HG02623 (cell line): ENCODE data around the gene ARSG.
A peak's percentile ranks its signal among the peaks of the same experiment; 100 is the strongest.

Source experiments
- ATAC-seq: cut with Tn5 transposase; IDR thresholded peaks from one replicate; pipeline ENCODE4 v1.9.1; 2021; ENCODE audit warnings: moderate library complexity; ENCODE audit not compliant: unreplicated experiment

The ARSG gene

GRCh38 chr17:68424203-68424602 is 132.9 kb downstream of the ARSG start:
- ATAC-seq = no peak

- ATAC-seq = no peak
Observed at GRCh38 chr17:68424861-68425260, 133.6 kb downstream of the ARSG start.

DNA sequence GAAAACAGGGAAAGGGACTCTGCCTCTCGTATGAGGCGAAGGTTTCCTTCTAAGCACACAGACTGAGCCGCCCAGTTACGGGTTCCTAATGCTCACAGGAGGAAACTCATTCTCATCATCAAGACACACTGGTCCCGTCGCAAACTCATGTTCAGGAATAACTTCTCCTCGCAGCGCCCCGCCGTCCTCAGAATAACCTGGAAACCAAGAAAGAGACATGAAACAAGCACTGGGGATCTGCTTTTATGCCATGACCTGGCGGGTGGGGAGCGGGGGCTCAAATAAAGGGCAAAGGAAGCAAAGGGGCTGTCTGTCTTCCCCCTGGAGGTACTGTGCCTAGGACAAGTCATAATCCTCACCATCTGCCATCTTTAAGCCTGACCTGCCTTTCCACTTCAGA is 134.7 kb downstream of the ARSG start:
- ATAC-seq = no peak

- no peak for ATAC-seq
Observed at GRCh38 chr17:68427575-68427974, 136.3 kb downstream of the ARSG start.

GRCh38 chr17:68428498-68429172 is 137.3 kb downstream of the ARSG start:
- ATAC-seq = no peak

- no peak for ATAC-seq
Observed at GRCh38 chr17:68429881-68430280, 138.6 kb downstream of the ARSG start.

DNA sequence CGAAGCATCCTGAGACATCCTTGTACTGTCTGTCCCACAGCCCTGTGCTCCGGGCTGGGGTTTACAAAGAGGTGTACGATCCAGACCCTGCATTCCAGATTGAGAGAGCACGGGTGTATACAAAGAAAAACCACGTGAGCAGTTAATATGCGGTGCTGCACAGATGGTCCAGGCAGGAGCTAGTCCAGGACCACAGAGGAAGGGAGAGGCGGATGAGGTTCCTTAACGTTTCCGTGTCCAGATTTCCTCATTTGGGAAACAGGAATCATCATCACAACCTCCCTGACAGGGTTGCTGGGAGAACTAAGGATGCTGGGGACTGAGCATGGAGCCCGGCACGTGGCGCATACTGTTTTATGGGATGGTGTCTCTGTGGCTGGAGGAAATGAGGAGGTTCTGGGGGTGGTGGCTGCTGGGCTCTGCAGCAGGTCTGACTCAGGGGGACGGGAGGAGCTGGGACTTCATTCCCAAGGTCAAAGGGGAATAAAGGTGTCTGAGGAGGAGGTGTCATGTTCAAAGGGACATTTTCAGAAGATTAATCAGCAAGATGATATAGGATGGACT is 139.8 kb downstream of the ARSG start:
- ATAC-seq = no peak

DNA sequence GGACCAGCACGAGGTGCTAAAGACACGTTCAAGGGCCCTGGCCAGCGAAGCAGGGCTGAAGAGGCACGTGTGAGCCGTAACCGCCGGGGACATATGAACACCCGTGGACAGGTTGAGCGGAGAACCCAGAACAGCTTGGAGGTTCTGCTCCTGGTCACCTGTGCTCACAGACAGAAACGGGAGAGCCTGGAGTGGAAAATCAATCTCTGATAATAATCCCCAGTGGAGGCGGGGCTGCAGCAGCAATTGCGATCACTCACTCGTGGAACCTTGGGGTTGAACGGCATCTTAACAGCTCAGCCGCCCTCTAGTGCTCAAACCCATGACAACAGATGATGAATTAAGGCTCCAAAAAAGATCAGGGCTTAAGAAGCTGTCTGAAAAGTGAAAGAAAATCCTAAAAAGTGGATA is 140.4 kb downstream of the ARSG start:
- no peak for ATAC-seq

DNA sequence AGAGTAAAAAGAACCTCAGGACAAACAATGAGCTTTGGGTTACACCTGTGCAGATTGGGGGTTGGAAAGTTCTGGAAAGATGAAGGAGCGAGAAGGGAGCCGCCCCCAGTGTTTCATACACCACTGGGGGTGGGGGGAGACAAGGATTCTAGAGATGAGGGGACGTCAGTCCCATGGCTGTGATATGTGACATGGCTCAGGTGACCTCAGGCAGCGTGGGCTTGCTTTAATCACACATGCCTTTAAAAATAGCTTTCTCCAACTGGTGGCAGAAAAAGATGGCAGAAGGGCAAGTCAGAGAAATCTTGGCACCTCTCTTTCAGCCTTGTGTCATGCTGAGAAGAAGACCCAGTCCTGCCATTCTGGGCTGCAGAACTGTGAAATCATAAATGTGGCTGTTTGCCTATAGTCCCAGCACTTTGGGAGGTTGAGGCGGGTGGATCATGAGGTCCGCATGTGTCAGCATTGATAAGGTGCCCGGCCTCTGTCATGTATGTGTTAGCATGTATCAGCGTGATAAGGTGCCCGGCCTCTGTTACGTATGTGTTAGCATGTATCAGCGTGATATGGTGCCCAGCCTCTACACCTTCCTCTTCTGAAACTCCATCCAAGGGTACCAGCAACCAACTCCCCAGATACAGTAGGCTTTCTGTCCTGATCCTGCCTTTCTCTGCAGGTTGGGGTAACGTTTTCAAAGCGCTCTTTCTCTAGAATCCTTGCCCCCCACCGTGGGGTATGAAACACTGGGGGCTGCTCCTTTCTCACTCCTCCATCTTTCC is 141.0 kb downstream of the ARSG start:
- ATAC-seq = no peak

- ATAC-seq = no peak
Observed at GRCh38 chr17:68433211-68433610, 141.9 kb downstream of the ARSG start.

- ATAC-seq = no peak
Observed at GRCh38 chr17:68433911-68434508, 142.7 kb downstream of the ARSG start.

DNA sequence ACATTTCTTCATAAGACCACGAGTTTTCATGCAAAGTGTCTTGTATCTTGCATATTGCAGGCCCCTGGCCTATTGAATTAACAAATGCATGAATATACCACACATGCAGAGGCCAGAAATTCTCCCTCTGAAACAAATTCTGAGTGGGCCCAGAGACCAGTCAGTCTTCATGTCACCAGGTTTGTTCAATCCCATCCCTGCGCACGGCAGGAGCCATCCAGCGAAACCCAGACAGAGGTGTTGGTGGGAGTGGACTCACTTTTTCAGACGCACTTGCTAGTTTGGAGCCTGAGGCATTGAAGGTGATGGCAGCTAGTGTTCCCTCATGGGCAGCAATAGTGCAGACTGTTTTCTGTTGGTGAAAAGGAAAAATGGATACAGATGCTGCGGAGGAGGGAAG is 144.1 kb downstream of the ARSG start:
- ATAC-seq = no peak

GRCh38 chr17:68435876-68436842 is 144.9 kb downstream of the ARSG start:
- no peak for ATAC-seq

GRCh38 chr17:68437979-68438822 is 146.9 kb downstream of the ARSG start:
- ATAC-seq = peak; percentile 77

DNA sequence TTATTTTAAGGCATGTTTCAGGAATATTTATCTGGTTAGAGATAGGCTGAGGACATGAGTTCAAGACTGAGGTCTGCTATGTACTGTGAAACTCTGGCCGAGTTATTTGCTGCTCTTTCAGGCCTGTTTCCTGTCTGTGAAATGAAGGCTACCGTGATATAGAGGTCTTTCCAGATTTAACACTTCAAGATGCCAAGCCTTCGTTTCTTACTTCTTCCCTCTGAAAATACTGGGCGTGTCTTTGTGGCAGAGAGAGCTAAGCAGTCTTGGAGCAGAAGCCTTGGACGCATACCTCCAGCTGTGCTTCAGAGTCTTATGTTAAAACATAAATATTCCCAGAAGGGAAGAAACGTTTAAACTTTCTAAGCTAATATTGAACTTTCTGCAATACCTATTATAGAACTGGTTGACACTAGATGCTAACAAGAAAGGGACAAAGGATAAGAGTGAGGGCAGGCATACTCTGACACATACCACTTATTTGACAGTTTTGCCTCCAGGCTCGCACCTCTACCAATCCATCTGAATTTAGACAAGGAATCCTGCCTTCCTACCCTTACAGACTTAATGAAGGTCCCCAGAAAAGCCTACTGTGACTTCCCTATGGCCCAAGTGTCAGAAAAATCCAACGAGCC is 148.5 kb downstream of the ARSG start:
- no peak for ATAC-seq

DNA sequence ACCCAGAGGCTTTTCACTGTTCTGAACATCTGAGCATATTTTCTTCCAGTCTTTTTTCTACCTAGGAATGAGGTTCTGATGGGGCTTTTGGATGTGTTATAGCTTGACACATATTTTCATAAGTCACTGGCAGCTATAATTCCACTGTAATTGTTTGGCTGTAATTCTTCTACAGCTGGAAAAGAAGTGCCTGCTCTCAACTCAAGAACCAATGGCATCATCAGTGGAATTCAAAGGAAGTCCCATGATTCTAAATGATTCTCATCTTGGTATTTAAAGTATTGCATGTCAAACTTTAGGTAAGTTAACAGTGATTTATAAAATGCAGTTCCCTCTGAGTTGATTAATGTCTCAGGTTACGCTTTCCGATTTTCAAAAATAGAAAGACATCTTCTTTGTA is 149.2 kb downstream of the ARSG start:
- no peak for ATAC-seq

DNA sequence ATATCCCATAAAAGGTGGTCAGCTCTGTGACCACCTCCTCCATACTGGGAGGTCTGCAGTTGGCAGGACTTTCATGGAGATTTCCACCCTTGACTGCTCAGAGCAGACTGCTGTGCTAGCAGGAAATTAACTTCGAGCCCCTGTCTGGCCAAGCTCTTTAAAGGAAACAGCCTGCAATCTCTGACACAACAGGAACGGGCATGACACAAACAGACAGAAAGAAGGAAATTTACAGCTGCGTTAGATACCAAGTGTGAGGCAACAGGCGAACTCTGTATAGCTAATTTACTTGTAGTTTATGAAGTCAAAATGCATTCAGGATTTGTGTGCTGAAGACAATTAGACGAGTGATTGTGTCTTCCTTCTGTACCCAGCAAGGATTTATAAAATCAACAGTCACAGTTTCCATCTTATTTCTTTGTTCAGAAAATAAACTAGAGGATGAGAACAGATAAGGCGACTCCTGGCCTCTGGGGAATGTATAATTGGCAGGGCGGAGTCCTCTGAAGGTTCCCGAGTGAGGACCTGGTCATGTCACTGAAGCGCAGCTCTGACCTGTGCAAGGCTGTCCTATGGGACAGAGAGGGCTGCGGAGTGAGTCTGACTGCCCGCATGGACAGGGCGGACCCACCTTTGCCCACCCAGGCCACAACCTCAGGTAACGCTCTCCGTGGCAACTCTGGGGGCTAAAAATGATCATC is 149.9 kb downstream of the ARSG start:
- ATAC-seq = no peak

- ATAC-seq = no peak
Observed at GRCh38 chr17:68443972-68444464, 152.7 kb downstream of the ARSG start.

DNA sequence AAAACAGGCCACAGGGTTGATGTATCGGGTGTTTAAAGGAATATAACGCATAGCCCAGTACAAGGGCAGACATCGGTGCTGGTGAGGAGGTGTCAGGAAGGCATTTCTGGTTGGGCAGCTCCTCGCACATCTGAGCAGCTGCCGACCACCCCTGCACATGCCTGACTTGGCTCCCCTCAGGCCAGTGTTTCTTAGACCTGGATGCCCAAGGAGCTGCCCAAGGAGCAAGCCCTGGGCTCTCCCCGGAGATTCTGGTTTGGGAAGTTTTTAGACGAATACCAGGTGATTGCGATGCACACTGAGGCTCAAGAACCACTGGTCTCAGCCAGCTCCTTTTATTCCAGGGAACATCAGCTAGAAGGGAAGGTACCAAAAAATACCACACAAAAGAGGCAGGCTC is 154.4 kb downstream of the ARSG start:
- ATAC-seq = no peak
